ENCODE results near the gene CADM1.

DNA sequence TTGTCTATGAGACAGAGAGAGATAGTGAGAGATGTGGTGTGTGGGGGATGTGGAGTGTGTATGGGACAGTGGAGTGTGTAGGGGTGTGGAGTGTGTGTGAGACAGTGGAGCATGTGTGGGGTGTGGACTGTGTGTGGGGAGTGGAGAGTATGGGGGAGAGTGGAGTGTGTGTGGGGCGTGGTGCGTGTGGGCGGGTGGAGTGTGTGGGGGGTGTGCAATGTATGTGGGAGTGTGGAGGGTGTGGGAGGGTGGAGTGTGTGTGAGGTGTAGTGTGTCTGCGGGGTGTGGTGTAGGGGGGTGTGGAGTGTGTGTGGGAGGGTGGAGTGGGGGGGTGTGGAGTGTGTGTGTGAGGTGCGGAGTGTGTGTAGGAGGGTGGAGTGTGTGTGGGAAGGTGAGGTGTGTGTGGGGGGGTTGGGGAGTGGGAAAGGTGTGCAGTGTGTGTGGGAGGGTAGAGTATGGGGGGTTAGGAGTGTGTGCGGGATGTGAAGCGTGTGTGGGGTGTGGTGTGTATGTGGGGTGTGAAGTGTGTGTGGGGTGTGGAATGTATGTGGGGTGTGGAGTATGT, 356.9 kb downstream of the CADM1 start:
- TF ChIP-seq, protein P1, sequence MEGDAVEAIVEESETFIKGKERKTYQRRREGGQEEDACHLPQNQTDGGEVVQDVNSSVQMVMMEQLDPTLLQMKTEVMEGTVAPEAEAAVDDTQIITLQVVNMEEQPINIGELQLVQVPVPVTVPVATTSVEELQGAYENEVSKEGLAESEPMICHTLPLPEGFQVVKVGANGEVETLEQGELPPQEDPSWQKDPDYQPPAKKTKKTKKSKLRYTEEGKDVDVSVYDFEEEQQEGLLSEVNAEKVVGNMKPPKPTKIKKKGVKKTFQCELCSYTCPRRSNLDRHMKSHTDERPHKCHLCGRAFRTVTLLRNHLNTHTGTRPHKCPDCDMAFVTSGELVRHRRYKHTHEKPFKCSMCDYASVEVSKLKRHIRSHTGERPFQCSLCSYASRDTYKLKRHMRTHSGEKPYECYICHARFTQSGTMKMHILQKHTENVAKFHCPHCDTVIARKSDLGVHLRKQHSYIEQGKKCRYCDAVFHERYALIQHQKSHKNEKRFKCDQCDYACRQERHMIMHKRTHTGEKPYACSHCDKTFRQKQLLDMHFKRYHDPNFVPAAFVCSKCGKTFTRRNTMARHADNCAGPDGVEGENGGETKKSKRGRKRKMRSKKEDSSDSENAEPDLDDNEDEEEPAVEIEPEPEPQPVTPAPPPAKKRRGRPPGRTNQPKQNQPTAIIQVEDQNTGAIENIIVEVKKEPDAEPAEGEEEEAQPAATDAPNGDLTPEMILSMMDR (IDR thresholded peaks at IDR 0.05), result no peak
- no peak for TF ChIP-seq POLR2A (IDR thresholded peaks at IDR 0.05)

Data from stomach (tissue), 4 donors.